H1 (cell line): Measurements from ENCODE around the gene FBXO46. TPM values are rescaled to one million over a fixed set of nuclear protein-coding genes. Genes with fewer than 3 reads are reported as not detected.

Experiments used
- BCL11A ChIP-seq, 2 experiments: IDR thresholded peaks; one replicate each; pipeline ENCODE4 v1.6.1; 2011; ENCODE audit warnings: low read depth in 2 of 2, low read length in 2 of 2, mild to moderate bottlenecking in 2 of 2
- CTCF ChIP-seq, 3 experiments: IDR thresholded peaks; 1 replicate in 2 of 3; 2 replicates in 1 of 3; pipeline versions ENCODE4 v1.5.1 to v1.6.1; 2011; ENCODE audit warnings: low read length in 3 of 3, mild to moderate bottlenecking in 3 of 3, inconsistent platforms in 2 of 3, low read depth in 1 of 3, moderate library complexity in 1 of 3; ENCODE audit not compliant: insufficient read depth in 1 of 3; ENCODE audit errors: control extremely low read depth in 1 of 3
- EGR1 ChIP-seq: IDR thresholded peaks from 2 replicates; pipeline ENCODE4 v1.6.1; 2011; ENCODE audit warnings: low read depth, low read length, borderline replicate concordance
- RXRA ChIP-seq: IDR thresholded peaks from 2 replicates; pipeline ENCODE4 v1.6.1; 2011; ENCODE audit warnings: low read depth, mild to moderate bottlenecking, low read length, moderate library complexity; ENCODE audit not compliant: insufficient read depth
- SIRT6 ChIP-seq: IDR thresholded peaks from one replicate; pipeline ENCODE4 v1.7.1; 2012; ENCODE audit warnings: low read length, inconsistent platforms
- SP1 ChIP-seq: IDR thresholded peaks from 2 replicates; pipeline ENCODE4 v1.6.1; 2011; ENCODE audit warnings: low read depth, low read length
- SP2 ChIP-seq: IDR thresholded peaks from 2 replicates; pipeline ENCODE4 v1.6.1; 2012; ENCODE audit warnings: mild to moderate bottlenecking, low read length, inconsistent platforms
- polyA plus RNA-seq, 7 experiments: library from polyadenylated mRNA; depleted of rRNA in 3 of 7; stranded (reverse) in 5 of 7; unstranded in 2 of 7; fragments of >200 nt in 5 of 7; fragments of 200-250 nt in 2 of 7; gene quantifications; 1 replicate in 5 of 7; 2 replicates in 1 of 7; 4 replicates in 1 of 7; pipeline versions ENCODE4 v1.2.1 to v1.2.3, GENCODE V29; 2011 to 2013; ENCODE audit warnings: missing spikeins in 2 of 7, mixed read lengths in 2 of 7
- total RNA-seq: library from RNA; stranded (reverse); fragmentation: NEBNext Ultra II Directional; extraction: Animal tissue kit (Norgen Biotek cat#: 25700); gene quantifications from 2 replicates; pipeline ENCODE4 v1.2.1, GENCODE V29; 2021

Gene FBXO46
- total and polyA plus RNA-seq, 2 of the 8 experiments (the other 6 are each of a cell fraction or from before 2014, with no cell fraction given) = 11.2 to 38.9 TPM

GRCh38 chr19:45701676-45702075, 29.0 kb downstream of the FBXO46 start (continued):
- no peak for TF ChIP-seq CTCF (IDR thresholded peaks at IDR 0.05; ENCODE audit: control extremely low read depth in 1 of 3, insufficient read depth in 1 of 3, low read depth in 1 of 3, low read length in 3 of 3)
- no peak for TF ChIP-seq SP2
- no peak for TF ChIP-seq RXRA
- no peak for TF ChIP-seq SP1
- no peak for TF ChIP-seq BCL11A (IDR thresholded peaks at IDR 0.05; ENCODE audit: low read depth in 2 of 2, low read length in 2 of 2)
- no peak for TF ChIP-seq SIRT6
- TF ChIP-seq EGR1 = no peak
